Neural progenitor cell (in vitro differentiated cells): ENCODE results near the gene AKT1.

Experiments used
- CTCF ChIP-seq: fragments of 200-600 bp; sonication (generic); IDR thresholded peaks from 2 replicates; pipeline ENCODE4 v1.5.1; 2017; ENCODE audit warnings: antibody characterized with exemption, mild to moderate bottlenecking
- EZH2phosphoT487 ChIP-seq: fragments of 200-600 bp; sonication (generic); IDR thresholded peaks from 2 replicates; pipeline ENCODE4 v1.6.1; 2017; ENCODE audit warnings: antibody characterized with exemption

- TF ChIP-seq CTCF (no peak), EZH2phosphoT487 (peak; percentile 91)
Observed at GRCh38 chr14:104800771-104801519, 5.4 kb upstream of the AKT1 start, which contains the start of gene ZBTB42.
